Stimulated activated naive CD4-positive, alpha-beta T cell (primary cell): ENCODE results near the gene RAB10.
"Not testable (repeated sequence)": the region's sequence is repeated elsewhere in the genome, so short reads cannot be mapped to it uniquely, and the experiment has no call there.

Experiments
- DNase-seq, 6 experiments: peaks; one replicate each; lab custom pipeline; 2025; lab: John Stamatoyannopoulos, UW

RAB10 gene

GRCh38 chr2:26161926-26162325 is 128.0 kb downstream of the RAB10 start:
- no peak for DNase-seq

- DNase-seq: no peak
Observed at GRCh38 chr2:26162963-26163362, 129.1 kb downstream of the RAB10 start.

- no peak for DNase-seq
Observed at GRCh38 chr2:26164231-26164630, 130.3 kb downstream of the RAB10 start.

- no peak for DNase-seq
Observed at GRCh38 chr2:26164641-26165211, 130.8 kb downstream of the RAB10 start.

GRCh38 chr2:26165403-26165802 is 131.5 kb downstream of the RAB10 start:
- DNase-seq: no peak

DNA sequence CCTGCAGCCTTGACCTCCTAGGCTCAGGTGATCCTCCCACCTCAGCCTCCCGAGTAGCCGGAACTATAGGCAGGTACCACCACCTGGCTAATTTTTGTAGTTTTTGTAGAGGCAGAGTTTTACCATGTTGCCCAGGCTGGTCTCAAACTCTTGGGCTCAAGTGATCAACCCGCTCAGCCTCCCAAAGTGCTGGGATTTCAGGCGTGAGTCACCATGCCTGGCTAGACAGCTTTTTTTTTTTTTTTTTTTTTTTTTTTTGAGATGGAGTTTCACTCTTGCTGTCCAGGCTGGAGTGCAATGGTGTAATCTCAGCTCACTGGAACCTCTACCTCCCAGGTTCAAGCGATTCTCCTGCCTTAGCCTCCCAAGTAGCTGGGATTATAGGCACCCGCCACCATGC is 132.7 kb downstream of the RAB10 start:
- not testable (repeated sequence) for DNase-seq

DNA sequence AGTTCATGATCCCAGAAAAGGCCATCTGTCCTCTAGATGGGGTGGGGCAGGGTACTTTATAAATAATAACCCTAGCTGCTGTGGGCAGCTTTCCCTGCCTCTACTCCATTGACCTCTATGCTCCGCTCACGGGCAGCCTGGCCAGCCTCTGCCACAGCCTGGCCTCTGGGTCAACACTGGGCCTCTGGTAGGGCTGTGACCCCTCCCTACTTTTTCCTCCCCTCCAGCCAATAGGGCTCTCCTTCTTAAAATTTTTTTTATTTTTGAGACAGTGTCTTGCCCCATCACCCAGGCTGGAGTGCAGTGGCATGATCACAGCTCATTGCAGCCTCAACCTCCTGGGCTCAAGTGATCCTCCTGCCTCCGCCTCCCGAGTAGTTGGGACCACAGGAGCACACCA is 134.9 kb downstream of the RAB10 start:
- no peak for DNase-seq

DNA sequence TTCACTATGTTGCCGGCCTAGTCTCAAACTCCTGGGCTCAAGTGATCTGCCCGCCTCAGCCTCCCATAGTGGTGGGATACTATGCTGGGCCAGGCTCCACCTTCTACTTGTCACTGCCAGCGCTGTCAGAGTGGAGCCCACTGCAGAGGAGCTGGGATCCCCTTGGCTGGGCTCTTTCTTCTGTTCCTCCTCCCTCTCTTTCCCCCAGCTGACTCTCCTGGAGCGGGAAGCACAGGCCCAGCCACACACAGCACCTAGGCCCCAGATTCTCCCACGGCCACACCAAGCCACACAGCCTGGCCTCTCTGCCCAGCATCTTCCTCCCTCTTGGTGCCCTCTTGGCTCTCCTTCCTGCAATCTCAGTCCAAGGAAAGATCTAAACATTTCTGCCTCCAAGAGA is 135.3 kb downstream of the RAB10 start:
- DNase-seq: no peak

DNA sequence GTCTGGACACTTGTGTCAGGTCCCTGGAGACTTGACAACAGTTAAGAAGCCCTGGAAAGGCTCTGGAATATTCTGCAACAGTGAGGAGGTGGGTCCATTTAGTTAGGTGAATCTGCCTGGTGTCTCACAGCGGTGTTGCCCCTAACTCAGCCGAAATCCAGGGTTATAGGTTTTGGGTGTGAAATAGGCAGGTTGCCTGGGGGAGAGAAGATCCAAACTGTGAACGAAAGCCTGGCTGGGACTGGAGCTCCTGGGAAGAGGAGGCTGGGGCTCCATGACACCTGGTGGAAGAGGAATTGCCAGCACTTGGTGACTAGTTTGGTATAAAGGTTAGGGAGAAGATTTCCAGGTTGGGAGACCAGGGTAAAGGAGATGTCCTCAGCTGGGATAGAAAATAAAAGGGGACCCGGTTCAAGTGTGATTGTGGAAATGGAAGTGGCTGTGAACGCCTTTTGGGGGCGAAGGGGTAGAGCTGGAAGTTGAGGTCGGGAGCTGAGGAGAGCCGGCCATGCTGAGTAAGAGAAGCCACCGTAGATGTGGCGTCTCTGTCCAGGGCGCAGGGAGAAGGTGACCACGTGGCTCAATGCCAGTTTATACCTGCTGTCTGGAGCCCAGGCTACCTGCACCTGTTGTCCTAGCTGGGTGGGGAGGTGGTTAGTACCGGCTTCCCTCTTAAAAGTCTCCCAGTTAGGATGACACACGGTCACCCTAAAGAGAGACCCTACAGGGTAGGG is 136.0 kb downstream of the RAB10 start:
- DNase-seq: no peak

DNA sequence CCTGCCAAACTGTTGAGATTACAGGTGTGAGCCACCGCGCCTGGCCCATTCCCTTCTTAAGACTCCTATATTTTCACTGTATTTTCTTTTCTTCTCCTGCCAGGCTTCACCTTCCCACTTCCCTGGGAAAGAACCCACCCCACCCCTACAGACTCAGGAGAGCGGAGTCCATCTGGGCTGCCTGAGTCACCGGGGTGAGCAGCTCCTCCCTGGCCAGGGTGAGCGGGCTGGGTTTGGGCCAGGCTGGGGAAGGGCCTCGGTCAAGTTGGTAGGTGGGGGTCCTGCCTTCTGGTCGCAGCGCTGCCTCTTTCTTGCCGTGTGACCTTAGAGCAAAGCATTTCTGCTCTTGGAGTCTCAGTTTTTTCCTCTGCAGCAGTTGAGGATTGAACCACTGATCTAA is 136.9 kb downstream of the RAB10 start:
- DNase-seq: no peak

DNA sequence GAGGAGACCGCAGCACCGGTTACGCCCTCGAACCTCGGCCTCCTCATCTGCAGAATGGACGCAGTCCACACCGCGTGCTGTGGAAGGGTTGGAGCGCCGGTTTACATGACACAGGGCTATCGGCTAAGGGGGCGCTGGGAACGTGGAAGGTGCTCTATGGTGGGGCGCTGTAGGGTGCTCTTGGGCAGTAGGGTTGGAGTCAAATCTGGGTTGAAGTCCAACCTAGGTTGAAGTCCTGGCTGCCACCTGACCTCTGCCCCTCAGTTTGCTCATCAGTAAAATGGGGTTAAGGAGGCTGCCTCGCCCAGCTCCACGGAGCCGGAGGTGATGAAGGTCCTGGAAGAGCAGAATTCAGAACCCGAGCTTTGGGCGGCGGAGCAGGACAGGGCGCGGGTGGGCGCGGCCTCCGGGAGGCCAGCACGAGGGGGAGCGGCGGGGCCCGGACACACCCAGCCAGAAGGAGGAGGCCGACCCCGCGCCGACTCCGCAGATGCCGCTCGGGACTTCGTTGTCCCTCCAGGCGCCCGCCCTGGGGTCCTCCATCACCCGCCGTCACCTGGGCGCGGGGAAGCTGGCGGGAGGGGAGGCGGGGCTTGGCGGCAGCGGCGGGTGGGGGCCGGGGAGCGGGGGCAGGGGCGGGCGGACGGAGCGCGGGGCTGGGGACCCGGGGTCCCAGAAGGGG is 138.4 kb downstream of the RAB10 start:
- peak in 1 of 6 experiments; percentile 16 for DNase-seq

- peak in 1 of 6 experiments; percentile 7 for DNase-seq
Observed at GRCh38 chr2:26172871-26173775, 139.2 kb downstream of the RAB10 start, which contains the start of gene GAREM2. TSS of gene GAREM2 (plus strand) at chr2:26173088. CDS start at chr2:26173221, 133 bp downstream.

- no peak for DNase-seq
Observed at GRCh38 chr2:26173776-26174482, 140.0 kb downstream of the RAB10 start.

- no peak for DNase-seq
Observed at GRCh38 chr2:26174691-26175465, 141.0 kb downstream of the RAB10 start.

DNA sequence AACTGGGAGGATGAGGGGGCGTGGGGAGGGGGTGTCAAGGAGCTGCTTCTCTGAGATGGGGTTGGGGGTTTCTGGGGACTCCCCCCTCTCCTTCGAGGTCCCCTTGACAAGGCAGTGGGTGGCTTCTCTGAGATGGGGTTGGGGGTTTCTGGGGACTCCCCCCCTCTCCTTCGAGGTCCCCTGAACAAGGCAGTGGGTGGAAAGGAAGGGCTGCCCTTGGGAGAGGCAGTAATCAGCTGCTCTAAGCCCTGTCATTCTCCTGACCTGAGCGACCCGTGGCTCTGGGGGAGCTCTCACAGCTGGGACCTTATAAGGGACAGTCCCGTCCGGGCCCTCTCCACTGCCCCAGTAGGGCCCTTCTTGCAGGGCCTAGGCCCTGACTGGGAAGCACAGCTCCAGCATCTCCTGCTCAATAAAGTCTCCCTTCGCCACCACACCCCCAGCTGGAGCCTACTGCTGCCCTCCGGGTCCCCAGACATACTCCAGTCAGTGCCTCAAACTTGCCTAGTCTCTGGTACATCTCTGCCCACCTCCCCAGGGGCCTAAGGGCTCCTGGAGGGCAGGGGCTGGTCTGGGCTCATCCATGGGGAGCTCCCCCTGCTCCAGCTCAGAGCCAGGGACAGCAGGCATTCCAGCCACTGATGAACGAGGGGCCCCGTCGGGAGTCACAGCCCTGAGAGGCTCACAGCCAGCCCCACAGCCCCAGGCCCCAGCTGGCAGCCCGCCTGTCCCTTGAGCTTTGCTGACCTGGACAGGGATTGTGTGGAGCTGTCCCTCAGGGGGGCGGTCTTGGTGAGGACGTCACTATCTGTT is 141.8 kb downstream of the RAB10 start:
- DNase-seq: no peak

DNA sequence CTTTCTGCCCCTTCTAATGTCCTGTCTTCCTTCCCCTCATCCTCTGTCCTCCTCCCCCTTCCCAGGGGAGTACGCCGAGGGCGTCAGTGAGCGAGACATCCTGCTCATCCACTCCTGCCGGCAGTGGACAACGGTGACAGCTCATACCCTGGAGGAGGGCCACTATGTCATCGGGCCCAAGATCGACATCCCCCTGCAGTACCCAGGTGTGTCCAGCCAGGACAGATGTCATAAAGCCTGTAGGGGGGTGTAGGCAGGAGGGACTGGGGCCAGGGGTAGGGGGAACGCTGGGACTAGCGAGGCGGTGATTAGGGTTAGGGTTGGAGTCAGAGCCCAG is 142.4 kb downstream of the RAB10 start:
- no peak for DNase-seq

GRCh38 chr2:26177122-26177521 is 143.2 kb downstream of the RAB10 start:
- no peak for DNase-seq

GRCh38 chr2:26178246-26178645 is 144.4 kb downstream of the RAB10 start:
- no peak for DNase-seq

DNA sequence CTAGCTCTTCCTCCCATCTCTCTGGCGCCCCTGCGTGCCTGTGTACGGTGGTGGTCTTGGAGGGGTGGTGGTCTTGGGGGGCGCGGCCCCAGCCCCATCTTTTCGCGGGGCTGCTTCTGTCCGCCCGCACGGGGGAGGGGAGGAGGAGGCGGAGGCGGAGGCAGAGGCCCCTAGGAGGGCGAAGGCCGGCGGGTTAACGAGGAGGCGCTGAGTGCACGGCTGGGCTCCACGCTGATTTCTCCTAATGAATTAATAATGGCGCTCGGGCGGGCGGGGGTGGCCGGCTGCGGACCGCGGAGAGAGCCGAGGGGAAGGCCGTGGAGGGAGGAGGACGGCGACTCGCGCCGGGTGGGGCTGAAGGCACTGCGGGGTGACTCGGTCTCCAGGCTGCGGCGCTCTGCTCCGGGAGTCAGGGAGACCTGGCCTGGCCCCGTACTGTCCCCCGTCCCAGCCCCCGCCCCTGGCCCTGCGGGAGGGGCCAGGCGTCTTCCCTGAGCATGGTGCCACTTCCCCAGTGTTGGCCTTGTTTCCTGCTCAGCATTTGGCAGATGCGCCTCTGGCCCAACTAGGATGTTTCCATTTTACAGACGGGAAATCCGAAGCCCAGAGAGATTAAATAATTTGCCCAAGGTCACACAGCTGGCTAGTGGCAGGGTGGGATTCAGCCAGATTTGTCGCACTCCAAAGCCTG is 145.0 kb downstream of the RAB10 start:
- peak in 1 of 6 experiments; percentile 11 for DNase-seq
